Cerebellar cortex (tissue), 1 donor: ENCODE data around the gene RTN4IP1.

ENCODE experiments used
- DNase-seq: peaks from one replicate; pipeline ENCODE4 v3.0.0-alpha.2; 2015; ENCODE audit warnings: low spot score

RTN4IP1 gene

GRCh38 chr6:106546691-106547414 is 82.4 kb downstream of the RTN4IP1 start:
- DNase-seq, result no peak

- DNase-seq, result no peak
Observed at GRCh38 chr6:106546261-106546690, 83.0 kb downstream of the RTN4IP1 start.

DNA sequence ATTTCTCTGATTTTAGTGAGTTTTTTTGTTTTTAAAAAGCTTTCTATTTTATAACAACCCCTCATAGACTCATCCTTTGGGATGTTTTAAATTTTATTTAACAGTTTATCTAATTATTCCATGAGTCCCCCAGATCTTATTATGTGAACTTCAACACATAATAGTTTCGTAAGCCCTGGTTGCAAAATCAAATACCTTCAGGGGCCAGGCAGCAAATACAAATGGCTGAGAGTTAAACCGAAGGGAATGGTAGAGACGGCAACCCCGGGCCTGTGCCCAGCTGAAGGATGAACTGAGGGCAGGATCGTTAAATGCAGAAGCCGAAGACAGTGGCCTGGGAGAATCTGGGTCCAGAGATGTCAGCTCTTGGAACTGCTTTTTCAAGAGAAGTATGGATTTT is 88.4 kb downstream of the RTN4IP1 start:
- DNase-seq, result no peak

DNA sequence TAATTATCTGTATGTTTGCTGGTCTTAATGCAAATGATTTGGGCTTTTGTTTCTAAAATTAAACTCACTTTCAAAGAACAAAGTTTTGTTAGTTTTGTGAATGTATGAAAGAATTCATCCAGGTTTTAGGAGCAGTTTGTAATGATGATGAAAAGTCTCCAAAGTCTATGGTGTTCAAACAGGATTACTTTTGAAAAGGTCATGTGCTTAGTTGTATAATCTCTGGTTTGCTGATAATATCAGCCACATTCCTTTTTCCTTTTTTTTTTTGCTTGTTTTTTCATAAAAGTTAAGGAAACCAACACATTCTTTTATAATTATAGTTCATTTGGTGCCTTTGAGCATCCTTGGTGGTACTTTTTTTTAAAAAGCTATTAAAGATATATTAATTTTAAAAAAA is 88.9 kb downstream of the RTN4IP1 start:
- no peak for DNase-seq

- DNase-seq, result no peak
Observed at GRCh38 chr6:106539936-106540335, 89.4 kb downstream of the RTN4IP1 start.

DNA sequence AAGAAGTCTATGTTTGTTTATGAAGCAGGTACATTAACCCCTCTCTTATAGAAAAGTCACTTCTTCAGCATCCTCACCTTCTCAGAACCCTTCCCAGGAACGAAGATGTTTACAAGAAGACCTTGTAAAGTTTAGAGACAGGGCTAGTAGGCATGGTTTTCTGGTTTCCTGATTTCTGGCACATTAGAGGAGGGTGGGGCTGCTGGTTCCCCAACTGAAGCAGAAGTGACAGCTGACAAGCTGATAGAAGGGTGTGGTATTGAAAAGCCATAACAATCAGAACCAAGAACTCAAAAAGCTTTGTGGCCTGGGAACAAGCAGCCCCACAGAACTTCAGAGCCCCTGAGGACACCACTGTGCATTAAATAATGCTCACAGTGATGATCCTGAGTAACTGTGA is 91.2 kb downstream of the RTN4IP1 start:
- DNase-seq, result no peak

DNA sequence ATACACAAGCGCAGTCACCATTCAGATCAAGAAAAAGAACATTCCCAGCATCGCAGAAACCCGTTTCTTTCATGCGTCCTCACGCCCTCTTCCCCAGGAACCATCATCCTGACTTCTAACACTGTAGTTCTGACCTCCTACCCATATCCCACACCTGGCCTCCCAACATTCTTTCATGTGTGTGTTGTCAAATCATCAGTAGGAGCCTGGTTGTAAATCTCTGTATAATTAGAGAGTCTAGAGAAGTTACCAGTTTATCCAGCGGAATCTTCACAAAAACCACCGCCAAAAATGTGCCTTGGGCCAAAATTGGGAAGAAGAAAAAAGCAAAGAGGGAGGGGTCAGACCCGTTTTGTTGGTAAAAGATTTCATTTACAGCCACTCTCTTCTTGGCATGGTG is 91.6 kb downstream of the RTN4IP1 start:
- no peak for DNase-seq

DNA sequence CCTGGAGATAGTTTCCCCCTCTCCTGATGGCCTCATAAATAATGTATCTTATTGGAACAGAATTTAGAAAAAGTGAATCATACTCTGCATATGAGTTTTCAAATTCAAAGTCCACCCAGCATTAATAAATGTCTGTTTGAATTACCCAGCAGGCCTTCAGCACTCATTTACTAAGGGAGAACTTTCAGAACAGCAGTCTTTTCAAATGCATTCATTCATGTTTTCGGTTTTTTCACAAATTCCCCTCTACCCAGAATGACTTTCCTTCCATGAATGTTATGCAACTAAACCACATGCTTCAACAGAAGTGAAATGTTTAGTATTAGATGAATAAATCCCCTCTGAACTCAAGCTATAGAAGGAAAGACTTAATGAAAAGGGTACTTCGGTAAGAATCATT is 92.4 kb downstream of the RTN4IP1 start:
- no peak for DNase-seq

- no peak for DNase-seq
Observed at GRCh38 chr6:106536357-106536756, 92.9 kb downstream of the RTN4IP1 start.

DNA sequence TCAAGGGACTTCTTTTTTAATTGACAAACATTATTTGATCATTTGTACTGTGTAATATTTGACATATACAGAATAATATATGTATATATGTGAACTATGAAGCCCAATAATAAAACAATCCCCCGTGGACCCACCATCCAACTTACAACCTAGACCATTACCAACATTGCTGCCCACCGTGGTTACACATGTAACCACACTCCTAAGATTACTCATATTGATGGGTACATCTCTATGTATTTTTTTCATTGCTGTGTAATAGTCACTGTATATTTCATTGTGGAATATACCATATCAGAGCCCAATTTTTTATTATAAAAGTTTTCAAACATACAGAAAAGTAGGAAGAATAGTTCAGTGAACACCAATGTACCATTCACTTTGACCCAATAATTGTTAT is 94.3 kb downstream of the RTN4IP1 start:
- DNase-seq, result no peak

GRCh38 chr6:106534564-106534982 is 94.7 kb downstream of the RTN4IP1 start:
- DNase-seq, result no peak

DNA sequence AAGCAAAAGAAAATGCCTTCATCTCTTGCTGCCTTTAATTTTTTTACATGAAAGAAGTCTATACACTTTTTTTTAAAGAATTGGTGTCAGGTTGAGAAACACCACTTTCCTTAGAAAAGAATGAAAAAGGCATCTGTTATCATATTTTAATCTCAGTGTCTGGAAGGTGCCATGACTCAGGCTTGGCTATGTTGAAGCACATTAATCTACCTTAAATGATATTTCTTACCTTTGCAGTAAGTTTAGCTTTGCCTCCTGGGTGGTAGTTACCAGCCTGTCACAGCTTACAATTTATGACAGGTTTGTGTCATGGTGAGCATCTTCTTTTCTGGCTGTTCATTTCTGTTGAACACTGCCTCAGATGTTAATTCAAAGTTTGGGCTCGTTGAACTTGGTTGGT is 95.3 kb downstream of the RTN4IP1 start:
- no peak for DNase-seq

GRCh38 chr6:106533054-106533453 is 96.2 kb downstream of the RTN4IP1 start:
- DNase-seq, result no peak

DNA sequence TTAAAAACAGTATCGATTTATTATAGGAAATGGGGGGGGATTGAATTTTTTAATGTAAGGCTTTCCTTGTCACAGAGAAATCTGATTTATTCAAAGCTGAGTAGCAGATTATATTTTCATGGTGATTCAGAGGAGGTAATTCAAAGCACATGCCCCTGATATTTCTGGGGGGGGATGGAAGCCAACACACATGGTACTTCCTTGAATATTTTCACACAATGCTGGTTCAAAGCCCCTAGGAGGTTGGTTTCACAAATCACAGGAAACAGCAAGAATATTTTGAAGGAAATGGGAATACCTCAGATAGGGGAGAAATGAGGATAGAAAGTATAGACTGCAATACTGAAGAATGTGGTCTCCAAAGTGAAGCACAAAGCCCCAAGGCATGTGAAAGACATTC is 98.8 kb downstream of the RTN4IP1 start:
- no peak for DNase-seq

- DNase-seq, result no peak
Observed at GRCh38 chr6:106530026-106530425, 99.3 kb downstream of the RTN4IP1 start.

- DNase-seq, result no peak
Observed at GRCh38 chr6:106529438-106529837, 99.9 kb downstream of the RTN4IP1 start.

DNA sequence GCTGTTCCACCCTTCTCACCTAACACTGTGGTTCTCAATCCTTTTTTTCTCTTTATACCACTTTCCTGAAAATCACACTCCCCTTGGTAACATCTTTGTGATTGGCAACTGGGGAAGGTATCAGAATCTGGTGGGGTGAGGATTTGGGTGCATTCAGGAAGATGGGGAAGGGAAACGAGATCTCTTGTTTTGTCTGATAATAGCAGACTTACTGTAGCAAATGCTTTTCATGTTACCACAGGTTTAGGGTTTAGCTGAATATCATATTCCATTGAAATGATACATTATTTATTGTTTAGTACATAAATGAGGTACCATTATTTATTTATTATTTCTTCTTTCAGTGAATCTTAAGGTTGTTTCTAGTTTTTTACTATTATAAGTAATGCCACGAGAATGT is 100.8 kb downstream of the RTN4IP1 start:
- DNase-seq, result no peak

- DNase-seq, result no peak
Observed at GRCh38 chr6:106527979-106528378, 101.3 kb downstream of the RTN4IP1 start.

DNA sequence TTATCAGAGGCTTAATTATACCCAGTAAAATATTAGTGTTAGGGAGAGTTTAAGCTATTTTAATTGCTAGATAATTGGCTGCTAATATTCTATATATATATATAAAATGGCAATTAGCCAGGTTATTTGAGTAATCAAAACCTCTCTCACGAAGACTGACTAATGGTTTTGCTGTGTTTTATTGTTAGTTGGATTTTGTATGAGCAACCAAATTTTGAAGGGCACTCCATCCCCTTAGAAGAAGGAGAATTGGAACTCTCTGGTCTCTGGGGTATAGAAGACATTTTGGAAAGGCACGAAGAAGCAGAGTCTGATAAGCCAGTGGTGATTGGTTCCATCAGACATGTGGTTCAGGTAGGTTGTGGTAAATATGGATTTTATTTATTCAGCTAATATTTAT is 102.2 kb downstream of the RTN4IP1 start:
- DNase-seq, result no peak

- no peak for DNase-seq
Observed at GRCh38 chr6:106525882-106526275, 103.4 kb downstream of the RTN4IP1 start.

GRCh38 chr6:106525107-106525881 is 104.0 kb downstream of the RTN4IP1 start:
- no peak for DNase-seq

GRCh38 chr6:106522562-106523250 is 106.6 kb downstream of the RTN4IP1 start:
- no peak for DNase-seq
